Psoas muscle (tissue), 8 donors: ENCODE measurements around the gene SSRP1. TPM values are rescaled to one million over a fixed set of nuclear protein-coding genes. Genes with fewer than 3 reads are reported as not detected.

Experiments used
- ATAC-seq, 4 donors: fragments of 200-7000 bp; cut with Tn5 transposase; one replicate each; pipeline ENCODE4 v1.9.1; 2020; ENCODE audit warnings: moderate library complexity in 3 of 4, mild to moderate bottlenecking in 2 of 4
- DNase-seq, 2 donors: peaks; one replicate each; pipeline ENCODE4 v3.0.0-alpha.2; 2020
- H3K27ac ChIP-seq: fragments of 200-600 bp; one replicate; pipeline ENCODE4 v1.8.0; 2022
- H3K27me3 ChIP-seq, 3 donors: fragments of 200-600 bp in 1 of 3; one replicate each; pipeline versions ENCODE4 v1.6.1 to v1.8.0; 2013 to 2022; ENCODE audit warnings: low read length in 2 of 3, mild to moderate bottlenecking in 2 of 3, moderate library complexity in 1 of 3; ENCODE audit not compliant: insufficient read depth in 3 of 3
- H3K36me3 ChIP-seq, 2 donors: fragments of 200-600 bp in 1 of 2; one replicate each; pipeline versions ENCODE4 v1.6.1 to v1.8.0; 2013 to 2022; ENCODE audit warnings: low read depth in 1 of 2, mild to moderate bottlenecking in 1 of 2, moderate library complexity in 1 of 2; ENCODE audit not compliant: insufficient read depth in 1 of 2
- H3K4me1 ChIP-seq: fragments of 200-600 bp; one replicate; pipeline ENCODE4 v1.8.0; 2022
- H3K4me3 ChIP-seq: fragments of 200-600 bp; one replicate; pipeline ENCODE4 v1.8.0; 2022; ENCODE audit warnings: mild to moderate bottlenecking
- H3K9me3 ChIP-seq: fragments of 200-600 bp; one replicate; pipeline ENCODE4 v1.8.0; 2022
- CTCF ChIP-seq: fragments of 200-600 bp; IDR thresholded peaks from one replicate; pipeline ENCODE4 v1.8.0; 2022; ENCODE audit warnings: antibody characterized with exemption
- WGBS, 3 donors: extraction: QIAGEN DNeasy Blood & Tissue Kit; methylation state at CpG; one replicate each; pipeline versions ENCODE4 v1.1.6 to v1.1.7; 2013; 5-methylcytosine and 5-hydroxymethylcytosine counted together
- intact Hi-C, 2 donors: fragments of 100-400 bp; cut with DNase I; formaldehyde crosslinking; loops; one replicate each; pipeline versions ENCODE4 v1.11.0 to v1.14.2; 2022
- polyA plus RNA-seq, 3 donors: library from polyadenylated mRNA; stranded (reverse); fragments of 200-250 nt; gene quantifications; one replicate each; pipeline ENCODE4 v1.2.3, GENCODE V29; 2013
- total RNA-seq, 4 donors: library from RNA; stranded (reverse); fragmentation: NEBNext Ultra II Directional in 2 of 4; extraction: Animal tissue kit (Norgen Biotek cat#: 25700) in 2 of 4; gene quantifications; one replicate each; pipeline versions ENCODE4 v1.2.1 to v1.2.4, GENCODE V29; 2021 to 2023
- donor health status: healthy with polysubstance abuse.
- donor health status: DM: no; HTN: no; CAD: no; lungs with moderate emphysema.
- donor health status: Bipolar disorder and iron deficiency.
- donor health status: healthy.
- donor health status: DM: yes; HTN: yes; CAD: no.
- donor health status: DM: no; HTN: no; CAD: no.
- donor health status: DM: no; HTN: no; CAD: no.
- donor health status: DM: yes; HTN: yes; CAD: no.

The SSRP1 gene
- total and polyA plus RNA-seq, 7 donors, result 69.0 to 138 (median 94.0) TPM

GRCh38 chr11:57318178-57318577 lies 17.5 kb downstream of the SSRP1 start:
- Histone ChIP-seq H3K27me3 (no peaks in the 10 kb centered on the region), H3K36me3 (peaks cover 0 to 59% of the 10 kb centered on the region in 2 donors), H3K4me1 (peaks cover 56% of the 10 kb centered on the region), H3K27ac (peak overlapping the region; percentile 65), H3K4me3 (peak overlapping the region; percentile 46), H3K9me3 (no peaks in the 10 kb centered on the region)
- ATAC-seq (peak; percentile 12 to 57 (median 44)), DNase-seq (peak in 1 of 2 donors; percentile 74)
- 15 to 25% (median 22%) methylated on average over 2 of the region's 2 CpGs for WGBS, 3 donors
- intact Hi-C loops, result no loop called here
- TF ChIP-seq CTCF, result no peak

- peak in 3 of 4 donors; percentile 9 to 18 (median 15) for ATAC-seq
- Histone ChIP-seq H3K4me3 (peak overlapping the region; percentile 2), H3K27ac (peak overlapping the region; percentile 0), H3K36me3 (peaks cover 0 to 71% of the 10 kb centered on the region in 2 donors), H3K9me3 (no peaks in the 10 kb centered on the region), H3K4me1 (peaks cover 52% of the 10 kb centered on the region), H3K27me3 (no peaks in the 10 kb centered on the region)
- intact Hi-C loops, result no loop called here
- DNase-seq, result peak; percentile 66 to 82
- no peak for TF ChIP-seq CTCF
- 24 to 31% (median 28%) methylated on average over 3 of the region's 3 CpGs for WGBS, 3 donors
Observed at GRCh38 chr11:57316017-57316416, 19.7 kb downstream of the SSRP1 start.

- Histone ChIP-seq H3K27me3 (no peaks in the 10 kb centered on the region), H3K4me1 (peaks cover 51% of the 10 kb centered on the region), H3K27ac (peak overlapping the region; percentile 0), H3K9me3 (no peaks in the 10 kb centered on the region), H3K36me3 (peaks cover 0 to 68% of the 10 kb centered on the region in 2 donors), H3K4me3 (no peak overlapping the region)
- intact Hi-C loops, result no loop called here
- ATAC-seq (no peak), DNase-seq (peak in 1 of 2 donors; percentile 53)
- 29 to 45% (median 30%) methylated on average over 8 of the region's 8 CpGs for WGBS, 3 donors
- TF ChIP-seq CTCF, result no peak
Observed at GRCh38 chr11:57315491-57315890, 20.2 kb downstream of the SSRP1 start.

- intact Hi-C loops, result no loop called here
- TF ChIP-seq CTCF, result no peak
- H3K27me3 ChIP-seq, result no peaks in the 10 kb centered on the region
- peaks cover 59% of the 10 kb centered on the region for H3K4me1 ChIP-seq
- H3K4me3 ChIP-seq, result no peak overlapping the region
- H3K36me3 ChIP-seq, result peaks cover 0 to 68% of the 10 kb centered on the region in 2 donors
- WGBS, 3 donors, result 83 to 89% (median 85%) methylated on average over 14 to 15 of the region's 15 CpGs
- ATAC-seq (no peak), DNase-seq (peak in 1 of 2 donors; percentile 47)
- no peaks in the 10 kb centered on the region for H3K9me3 ChIP-seq
- H3K27ac ChIP-seq, result no peak overlapping the region
Observed at GRCh38 chr11:57314221-57314973, 21.3 kb downstream of the SSRP1 start.
